ENCODE results near the gene NALCN. TPM values are rescaled to one million over a fixed set of nuclear protein-coding genes. Genes with fewer than 3 reads are reported as not detected.

The NALCN gene
- total and polyA plus RNA-seq, 2 experiments from 2014 or later = 0.50 to 0.87 TPM

GRCh38 chr13:101049166-101049850 lies 367.0 kb downstream of the NALCN start (continued):
- TF ChIP-seq ETS1 (IDR thresholded peaks at IDR 0.05) = no peak
- no peak for TF ChIP-seq EZH2 (IDR thresholded peaks at IDR 0.05; ENCODE audit: low read depth, unreplicated experiment)

- H3K27me3 Mint-ChIP-seq (ENCODE audit: insufficient read depth, low read depth, poor library complexity) = no peaks in the 10 kb centered on the region
- Histone ChIP-seq H3K4me3 (no peak overlapping the region), H2AFZ (no peak overlapping the region; the same call in 1 of the 2 replicates), H3K27me3 (ENCODE audit: insufficient read depth) (no peaks in the 10 kb centered on the region), H3K4me1 (ENCODE audit: insufficient read depth) (peaks cover 20% of the 10 kb centered on the region), H3K27ac (ENCODE audit: low read depth) (no peak overlapping the region), H3F3A (replicated peaks; ENCODE audit: low read depth) (no peaks in the 10 kb centered on the region), H3K4me2 (no peak overlapping the region), H3K36me3 (ENCODE audit: insufficient read depth) (no peaks in the 10 kb centered on the region), H4K20me1 (replicated peaks; ENCODE audit: insufficient read depth) (no peaks in the 10 kb centered on the region), H3K9me2 (ENCODE audit: insufficient read depth) (peaks cover 12% of the 10 kb centered on the region), H3K79me2 (replicated peaks; ENCODE audit: insufficient read depth) (no peaks in the 10 kb centered on the region)
- no peak overlapping the region for H3K4me3 Mint-ChIP-seq
- peaks cover 10% of the 10 kb centered on the region; the same call in 2 of the 3 replicates for H3K9me3 Mint-ChIP-seq
- no peak overlapping the region for H3K27ac Mint-ChIP-seq
- no peak for ATAC-seq
- DNase-seq (ENCODE audit: low spot score) = no peak
- 0 out of 3 replicates have a peak, but pooled peaks cover 5% of the 10 kb centered on the region for H3K36me3 Mint-ChIP-seq (ENCODE audit: low read depth)
- TF ChIP-seq EZH2 (IDR thresholded peaks at IDR 0.05; ENCODE audit: low read depth, unreplicated experiment) (no peak), ZNF331 (CRISPR knock-in tag; IDR thresholded peaks at IDR 0.05; ENCODE audit: low read depth) (no peak)
- peaks cover 25% of the 10 kb centered on the region for H3K4me1 Mint-ChIP-seq
Observed at GRCh38 chr13:101036546-101036945, 379.8 kb downstream of the NALCN start.

- DNase-seq (ENCODE audit: low spot score) (no peak), ATAC-seq (no peak)
- Mint-ChIP-seq H3K9me3 (peaks cover 5% of the 10 kb centered on the region; the same call in 2 of the 3 replicates), H3K4me3 (no peak overlapping the region), H3K36me3 (ENCODE audit: low read depth) (no peaks in the 10 kb centered on the region), H3K27me3 (ENCODE audit: insufficient read depth, low read depth, poor library complexity) (no peaks in the 10 kb centered on the region), H3K27ac (no peak overlapping the region), H3K4me1 (peaks cover 20% of the 10 kb centered on the region)
- Histone ChIP-seq H3F3A (replicated peaks; ENCODE audit: low read depth) (no peaks in the 10 kb centered on the region), H4K20me1 (replicated peaks; ENCODE audit: insufficient read depth) (no peaks in the 10 kb centered on the region), H3K4me1 (ENCODE audit: insufficient read depth) (peaks cover 18% of the 10 kb centered on the region), H3K4me2 (no peak overlapping the region), H3K27ac (ENCODE audit: low read depth) (no peak overlapping the region), H3K4me3 (no peak overlapping the region), H3K36me3 (ENCODE audit: insufficient read depth) (no peaks in the 10 kb centered on the region), H3K27me3 (ENCODE audit: insufficient read depth) (no peaks in the 10 kb centered on the region), H2AFZ (peak overlapping the region; percentile 65; the same call in 1 of the 2 replicates), H3K79me2 (replicated peaks; ENCODE audit: insufficient read depth) (no peaks in the 10 kb centered on the region), H3K9me2 (ENCODE audit: insufficient read depth) (peaks cover 5% of the 10 kb centered on the region)
- TF ChIP-seq REST (IDR thresholded peaks at IDR 0.05; ENCODE audit: unreplicated experiment) (no peak), EZH2 (IDR thresholded peaks at IDR 0.05; ENCODE audit: low read depth, unreplicated experiment) (no peak), ZNF462 (CRISPR knock-in tag; IDR thresholded peaks at IDR 0.05) (no peak), NANOG (IDR thresholded peaks at IDR 0.05; ENCODE audit: borderline replicate concordance) (no peak), POLR2AphosphoS5 (IDR thresholded peaks at IDR 0.05; ENCODE audit: low read depth) (no peak), STAT1 (IDR thresholded peaks at IDR 0.05; ENCODE audit: unreplicated experiment) (no peak)
Observed at GRCh38 chr13:101035119-101035620, 381.1 kb downstream of the NALCN start.
